ENCODE data around the gene OBSCN. TPM values are rescaled to one million over a fixed set of nuclear protein-coding genes. Genes with fewer than 3 reads are reported as not detected.
"Not testable (repeated sequence)": the region's sequence is repeated elsewhere in the genome, so short reads cannot be mapped to it uniquely, and the experiment has no call there.

OBSCN gene
- total RNA-seq, 1 experiment from 2014 or later: 14.3 TPM

- no peak for DNase-seq (ENCODE audit: extremely low read depth, low read depth)
Observed at GRCh38 chr1:228168563-228169270, 39.1 kb upstream of the OBSCN start.

GRCh38 chr1:228169345-228169744, 38.5 kb upstream of the OBSCN start:
- DNase-seq (ENCODE audit: extremely low read depth, low read depth): no peak

- DNase-seq (ENCODE audit: extremely low read depth, low read depth): no peak
Observed at GRCh38 chr1:228170666-228171065, 37.2 kb upstream of the OBSCN start.

GRCh38 chr1:228171221-228171891, 36.5 kb upstream of the OBSCN start:
- DNase-seq (ENCODE audit: extremely low read depth, low read depth): no peak

- no peak for DNase-seq (ENCODE audit: extremely low read depth, low read depth)
Observed at GRCh38 chr1:228172591-228173527, 35.0 kb upstream of the OBSCN start.

- not testable (repeated sequence) for DNase-seq (ENCODE audit: extremely low read depth, low read depth)
Observed at GRCh38 chr1:228173528-228174481, 34.0 kb upstream of the OBSCN start.

- DNase-seq (ENCODE audit: extremely low read depth, low read depth): no peak
Observed at GRCh38 chr1:228174482-228175315, 33.1 kb upstream of the OBSCN start.

GRCh38 chr1:228175316-228176023, 32.4 kb upstream of the OBSCN start:
- DNase-seq (ENCODE audit: extremely low read depth, low read depth): no peak

GRCh38 chr1:228176024-228176395, 31.8 kb upstream of the OBSCN start:
- DNase-seq (ENCODE audit: extremely low read depth, low read depth): no peak

GRCh38 chr1:228176461-228177182, 31.2 kb upstream of the OBSCN start:
- DNase-seq (ENCODE audit: extremely low read depth, low read depth): no peak

GRCh38 chr1:228177183-228177475, 30.7 kb upstream of the OBSCN start:
- DNase-seq (ENCODE audit: extremely low read depth, low read depth): no peak

GRCh38 chr1:228177721-228178710, 29.8 kb upstream of the OBSCN start:
- no peak for DNase-seq (ENCODE audit: extremely low read depth, low read depth)

GRCh38 chr1:228178737-228179684, 28.8 kb upstream of the OBSCN start:
- DNase-seq (ENCODE audit: extremely low read depth, low read depth): no peak

- DNase-seq (ENCODE audit: extremely low read depth, low read depth): no peak
Observed at GRCh38 chr1:228180271-228180958, 27.4 kb upstream of the OBSCN start.

GRCh38 chr1:228180959-228181644, 26.7 kb upstream of the OBSCN start:
- DNase-seq (ENCODE audit: extremely low read depth, low read depth): no peak
